B cell (primary cell): Measurements from ENCODE around the gene COG5. TPM values are rescaled to one million over a fixed set of nuclear protein-coding genes. Genes with fewer than 3 reads are reported as not detected.

Source experiments
- ATAC-seq: fragments of 200-7000 bp; cut with Tn5 transposase; one replicate; pipeline ENCODE4 v1.10.0; 2021; ENCODE audit warnings: low read depth, mild to moderate bottlenecking, moderate number of reproducible peaks, moderate library complexity
- CTCF ChIA-PET: fragments of 350-600 bp; sonication (Branson Sonifier 250); formaldehyde crosslinking; loops from one replicate; lab custom pipeline; 2021; ENCODE audit warnings: antibody characterized with exemption, inconsistent platforms; lab: Charles Lee
- POLR2A ChIA-PET: fragments of 350-600 bp; sonication (Branson Sonifier 250); formaldehyde crosslinking; loops from one replicate; lab custom pipeline; 2021; ENCODE audit warnings: antibody characterized with exemption; lab: Charles Lee
- DNase-seq: peaks from one replicate; pipeline ENCODE4 v3.0.0; 2013
- H2AFZ ChIP-seq: 2 replicates; pipeline ENCODE4 v1.6.1; 2012; ENCODE audit warnings: mild to moderate bottlenecking, low read depth, low read length; ENCODE audit not compliant: insufficient read depth, poor library complexity, severe bottlenecking
- H3K27ac ChIP-seq, 2 donors: 1 replicate in 1 of 2; 2 replicates in 1 of 2; pipeline ENCODE4 v1.5.1; 2012 to 2013; ENCODE audit warnings: low read length in 2 of 2, mild to moderate bottlenecking in 2 of 2, moderate library complexity in 1 of 2
- H3K27me3 ChIP-seq, 4 experiments: fragments of 200-600 bp in 1 of 4; sonication (generic) in 1 of 4; replicated peaks in 1 of 4; 1 replicate in 2 of 4; 2 replicates in 2 of 4; pipeline versions ENCODE4 v1.6.1 to v1.7.0; 2013 to 2016; ENCODE audit warnings: low read length in 3 of 4, mild to moderate bottlenecking in 2 of 4, mixed read lengths in 1 of 4, moderate library complexity in 1 of 4; ENCODE audit not compliant: insufficient read depth in 4 of 4, control insufficient read depth in 3 of 4; ENCODE audit errors: control extremely low read depth in 1 of 4
- H3K36me3 ChIP-seq, 2 experiments: replicated peaks in 1 of 2; 1 replicate in 1 of 2; 2 replicates in 1 of 2; pipeline versions ENCODE4 v1.6.1 to v1.7.1; 2013; ENCODE audit warnings: low read length in 1 of 2; ENCODE audit not compliant: insufficient read depth in 2 of 2, control insufficient read depth in 1 of 2; ENCODE audit errors: control extremely low read depth in 1 of 2, extremely low read depth in 1 of 2
- H3K4me1 ChIP-seq, 2 donors: fragments of 200-600 bp in 1 of 2; sonication (generic) in 1 of 2; 1 replicate in 1 of 2; 2 replicates in 1 of 2; pipeline versions ENCODE4 v1.5.1 to v1.6.1; 2013 to 2017; ENCODE audit warnings: low read length in 2 of 2; ENCODE audit not compliant: control insufficient read depth in 2 of 2, insufficient read depth in 2 of 2
- H3K4me2 ChIP-seq: replicated peaks from 2 replicates; pipeline ENCODE3; 2012; ENCODE audit warnings: mild to moderate bottlenecking, low read depth, low read length; ENCODE audit not compliant: poor library complexity, severe bottlenecking
- H3K4me3 ChIP-seq, 5 experiments: fragments of 200-600 bp in 1 of 5; sonication (generic) in 1 of 5; 1 replicate in 3 of 5; 2 replicates in 2 of 5; pipeline versions ENCODE4 v1.5.1 to v1.7.0; 2011 to 2016; ENCODE audit warnings: low read length in 4 of 5, mild to moderate bottlenecking in 4 of 5, low read depth in 2 of 5, control low read depth in 1 of 5, moderate library complexity in 1 of 5; ENCODE audit not compliant: insufficient read depth in 1 of 5; ENCODE audit errors: control extremely low read depth in 1 of 5, extremely low read depth in 1 of 5
- H3K79me2 ChIP-seq: fragments of 200-600 bp; sonication (generic); one replicate; pipeline ENCODE4 v1.6.0; 2016; ENCODE audit warnings: low read length; ENCODE audit not compliant: control insufficient read depth, insufficient read depth
- H3K9ac ChIP-seq: fragments of 200-600 bp; sonication (generic); 2 replicates; pipeline ENCODE4 v1.6.1; 2017; ENCODE audit warnings: mild to moderate bottlenecking, low read length, moderate library complexity
- H3K9me3 ChIP-seq, 3 donors: one replicate each; pipeline versions ENCODE4 v1.6.1 to v1.7.1; 2013; ENCODE audit warnings: low read length in 2 of 3; ENCODE audit not compliant: control insufficient read depth in 2 of 3, insufficient read depth in 1 of 3; ENCODE audit errors: control extremely low read depth in 1 of 3
- H4K20me1 ChIP-seq: 2 replicates; pipeline ENCODE4 v1.6.0; 2012; ENCODE audit warnings: mild to moderate bottlenecking, low read length; ENCODE audit not compliant: insufficient read depth, control insufficient read depth, poor library complexity, severe bottlenecking
- H3K27ac Mint-ChIP-seq: one replicate; pipeline ENCODE4 v1.8.0; 2021; ENCODE audit warnings: mixed read lengths
- H3K27me3 Mint-ChIP-seq: one replicate; pipeline ENCODE4 v1.8.0; 2021; ENCODE audit warnings: mixed read lengths
- H3K4me1 Mint-ChIP-seq: one replicate; pipeline ENCODE4 v1.8.0; 2021; ENCODE audit warnings: mixed read lengths
- H3K4me3 Mint-ChIP-seq: one replicate; pipeline ENCODE4 v1.8.0; 2021; ENCODE audit warnings: mixed read lengths
- H3K9me3 Mint-ChIP-seq: one replicate; pipeline ENCODE4 v1.8.0; 2022; ENCODE audit warnings: mixed read lengths; ENCODE audit not compliant: insufficient read depth
- EZH2 ChIP-seq: IDR thresholded peaks from 2 replicates; pipeline ENCODE4 v1.6.1; 2012; ENCODE audit warnings: borderline replicate concordance, low read depth, mild to moderate bottlenecking, moderate library complexity, low read length; ENCODE audit not compliant: insufficient read depth, poor library complexity, severe bottlenecking
- WGBS: methylation state at CpG from one replicate; pipeline ENCODE4 v1.1.5; 2013; ENCODE audit warnings: missing lambda C conversion rate; ENCODE audit not compliant: insufficient coverage; 5-methylcytosine and 5-hydroxymethylcytosine counted together
- intact Hi-C: fragments of 100-400 bp; cut with micrococcal nuclease; formaldehyde crosslinking; loops from one replicate; pipeline ENCODE4 v1.10.0; 2022
- polyA plus RNA-seq: library from polyadenylated mRNA; depleted of rRNA; stranded (reverse); fragments of >200 nt; gene quantifications from 2 replicates; pipeline ENCODE4 v1.2.3, GENCODE V29; 2012
- total RNA-seq, 2 donors: library from RNA; stranded (reverse); fragments of 120-200 nt in 1 of 2; gene quantifications; 1 replicate in 1 of 2; 2 replicates in 1 of 2; pipeline versions ENCODE4 v1.2.3 to v1.2.4, GENCODE V29; 2013 to 2022
- TF ChIP-seq, protein P1 (sequence below): fragments of 200-600 bp; IDR thresholded peaks from one replicate; pipeline ENCODE4 v1.8.0; 2022; ENCODE audit warnings: antibody characterized with exemption, mild to moderate bottlenecking

Gene COG5
- total and polyA plus RNA-seq, 2 donors (not counting 1 experiment from before 2014, with no cell fraction given), result 7.0 to 73.0 TPM

DNA sequence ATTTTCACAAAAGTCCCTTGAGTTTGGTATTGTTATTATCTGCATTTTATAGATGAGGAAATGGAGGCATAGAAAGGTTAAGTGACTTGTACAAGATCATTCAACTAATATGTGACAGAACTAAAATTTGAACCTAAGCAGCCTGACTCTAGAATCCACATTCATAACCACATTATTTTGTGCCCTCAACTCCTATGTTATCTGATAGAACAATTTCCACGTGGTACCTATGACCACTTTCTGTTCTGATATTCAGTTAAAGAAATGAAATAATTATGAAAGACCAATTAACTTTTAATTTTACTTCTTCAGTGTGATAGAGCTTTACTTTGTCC is 33.8 kb upstream of the COG5 start:
- Mint-ChIP-seq H3K4me1 (no peaks in the 10 kb centered on the region), H3K9me3 (no peaks in the 10 kb centered on the region), H3K4me3 (no peak overlapping the region), H3K27ac (no peak overlapping the region), H3K27me3 (no peaks in the 10 kb centered on the region)
- Histone ChIP-seq H3K79me2 (no peaks in the 10 kb centered on the region), H3K4me2 (no peak overlapping the region), H3K27ac (no peak overlapping the region), H2AFZ (no peak overlapping the region), H3K36me3 (peaks cover 7 to 19% of the 10 kb centered on the region in 2 experiments), H3K4me1 (no peaks in the 10 kb centered on the region), H3K9me3 (no peaks in the 10 kb centered on the region), H3K4me3 (no peak overlapping the region), H3K9ac (no peak overlapping the region), H4K20me1 (no peaks in the 10 kb centered on the region), H3K27me3 (no peaks in the 10 kb centered on the region)
- WGBS, result no CpG with 5 or more reads among the region's 1 CpG
- ATAC-seq (no peak), DNase-seq (no peak)
- TF ChIP-seq, protein P1, sequence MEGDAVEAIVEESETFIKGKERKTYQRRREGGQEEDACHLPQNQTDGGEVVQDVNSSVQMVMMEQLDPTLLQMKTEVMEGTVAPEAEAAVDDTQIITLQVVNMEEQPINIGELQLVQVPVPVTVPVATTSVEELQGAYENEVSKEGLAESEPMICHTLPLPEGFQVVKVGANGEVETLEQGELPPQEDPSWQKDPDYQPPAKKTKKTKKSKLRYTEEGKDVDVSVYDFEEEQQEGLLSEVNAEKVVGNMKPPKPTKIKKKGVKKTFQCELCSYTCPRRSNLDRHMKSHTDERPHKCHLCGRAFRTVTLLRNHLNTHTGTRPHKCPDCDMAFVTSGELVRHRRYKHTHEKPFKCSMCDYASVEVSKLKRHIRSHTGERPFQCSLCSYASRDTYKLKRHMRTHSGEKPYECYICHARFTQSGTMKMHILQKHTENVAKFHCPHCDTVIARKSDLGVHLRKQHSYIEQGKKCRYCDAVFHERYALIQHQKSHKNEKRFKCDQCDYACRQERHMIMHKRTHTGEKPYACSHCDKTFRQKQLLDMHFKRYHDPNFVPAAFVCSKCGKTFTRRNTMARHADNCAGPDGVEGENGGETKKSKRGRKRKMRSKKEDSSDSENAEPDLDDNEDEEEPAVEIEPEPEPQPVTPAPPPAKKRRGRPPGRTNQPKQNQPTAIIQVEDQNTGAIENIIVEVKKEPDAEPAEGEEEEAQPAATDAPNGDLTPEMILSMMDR, result no peak
- no peak for TF ChIP-seq EZH2
- intact Hi-C loops, result no loop called here
- POLR2A ChIA-PET, result no interaction called here
- CTCF ChIA-PET, result interaction anchor here (1.4 to 1.6 kb wide), 2 partner anchors 22 to 64 kb away, joined by 4 read pairs; no protein-coding TSS in a partner anchor

DNA sequence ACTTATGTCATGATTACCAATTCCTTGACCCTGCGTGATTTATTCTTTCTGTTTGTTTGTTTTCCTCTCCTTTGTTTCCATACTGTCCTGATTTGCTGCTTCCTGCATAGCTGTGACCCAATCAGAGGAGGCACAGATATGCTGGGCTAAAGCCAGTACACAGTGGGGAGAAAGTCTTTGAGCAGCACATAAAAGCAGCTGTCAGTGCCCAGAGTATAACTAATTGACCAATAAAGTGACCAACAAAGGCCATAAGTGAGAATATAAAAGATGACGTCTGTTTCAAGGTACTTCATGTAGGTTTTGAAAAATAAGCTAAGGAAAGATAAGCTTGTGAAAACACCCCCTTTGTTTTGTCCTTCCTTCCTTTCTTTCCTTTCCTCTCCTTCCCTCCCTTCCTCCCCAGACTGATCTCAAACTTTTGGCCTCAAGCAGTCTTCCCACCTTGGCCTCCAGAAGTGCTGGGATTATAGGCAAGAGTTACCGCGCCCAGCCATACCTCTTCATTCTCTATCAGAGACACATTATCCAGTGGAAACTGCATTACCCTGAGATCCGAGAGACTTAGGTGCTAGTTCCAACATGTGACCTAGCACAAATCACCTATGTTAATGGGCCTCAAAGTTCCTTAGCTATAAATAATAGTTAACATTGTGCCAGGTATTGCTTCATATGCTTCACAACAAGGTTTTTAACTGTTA is 33.3 kb upstream of the COG5 start:
- no peaks in the 10 kb centered on the region for H3K4me1 ChIP-seq
- H3K9ac ChIP-seq, result no peak overlapping the region
- Mint-ChIP-seq H3K9me3 (no peaks in the 10 kb centered on the region), H3K4me1 (no peaks in the 10 kb centered on the region), H3K27ac (no peak overlapping the region), H3K27me3 (no peaks in the 10 kb centered on the region), H3K4me3 (no peak overlapping the region)
- CTCF ChIA-PET, result interaction anchor here (1.4 to 1.6 kb wide), 2 partner anchors 23 to 64 kb away, joined by 4 read pairs; no protein-coding TSS in a partner anchor
- POLR2A ChIA-PET, result no interaction called here
- DNase-seq (no peak), ATAC-seq (no peak)
- TF ChIP-seq, protein P1, result no peak
- TF ChIP-seq EZH2, result no peak
- H3K36me3 ChIP-seq, result peaks cover 7 to 19% of the 10 kb centered on the region in 2 experiments
- no peaks in the 10 kb centered on the region for H3K27me3 ChIP-seq
- no peaks in the 10 kb centered on the region for H3K79me2 ChIP-seq
- intact Hi-C loops, result no loop called here
- no peak overlapping the region for H3K27ac ChIP-seq
- no peaks in the 10 kb centered on the region for H3K9me3 ChIP-seq
- no peaks in the 10 kb centered on the region for H4K20me1 ChIP-seq
- H3K4me3 ChIP-seq, result no peak overlapping the region
- 100% methylated on average over 3 of the region's 5 CpGs for WGBS
- H3K4me2 ChIP-seq, result no peak overlapping the region
- H2AFZ ChIP-seq, result no peak overlapping the region
